ENCODE data around the gene RAD50. TPM values are rescaled to one million over a fixed set of nuclear protein-coding genes. Genes with fewer than 3 reads are reported as not detected.
A peak's percentile ranks its signal among the peaks of the same experiment; 100 is the strongest.

Gene RAD50
- total RNA-seq, 2 donors from 2014 or later: 20.2 to 37.0 TPM

GRCh38 chr5:132526290-132526973 is 30.3 kb upstream of the RAD50 start:
- Histone ChIP-seq H3K9me3 (no peaks in the 10 kb centered on the region), H3K27ac (no peak overlapping the region), H3K4me3 (no peak overlapping the region), H3K36me3 (no peaks in the 10 kb centered on the region), H3K27me3 (replicated peaks; ENCODE audit: insufficient read depth) (no peaks in the 10 kb centered on the region), H3K4me1 (replicated peaks) (no peaks in the 10 kb centered on the region)
- intact Hi-C loops (cut with DNase I): loop anchor here (10.0 kb wide), 1 partner anchor 298 kb away; no protein-coding TSS in a partner anchor
- WGBS: 39% methylated on average over 11 of the region's 11 CpGs
- peak; percentile 31 for DNase-seq (ENCODE audit: low spot score)
- no peak for TF ChIP-seq POLR2A (IDR thresholded peaks at IDR 0.05)
- no peak for TF ChIP-seq POLR2AphosphoS5 (IDR thresholded peaks at IDR 0.05)
- peak; percentile 69 to 85 (median 72) for TF ChIP-seq CTCF (IDR thresholded peaks at IDR 0.05)

DNA sequence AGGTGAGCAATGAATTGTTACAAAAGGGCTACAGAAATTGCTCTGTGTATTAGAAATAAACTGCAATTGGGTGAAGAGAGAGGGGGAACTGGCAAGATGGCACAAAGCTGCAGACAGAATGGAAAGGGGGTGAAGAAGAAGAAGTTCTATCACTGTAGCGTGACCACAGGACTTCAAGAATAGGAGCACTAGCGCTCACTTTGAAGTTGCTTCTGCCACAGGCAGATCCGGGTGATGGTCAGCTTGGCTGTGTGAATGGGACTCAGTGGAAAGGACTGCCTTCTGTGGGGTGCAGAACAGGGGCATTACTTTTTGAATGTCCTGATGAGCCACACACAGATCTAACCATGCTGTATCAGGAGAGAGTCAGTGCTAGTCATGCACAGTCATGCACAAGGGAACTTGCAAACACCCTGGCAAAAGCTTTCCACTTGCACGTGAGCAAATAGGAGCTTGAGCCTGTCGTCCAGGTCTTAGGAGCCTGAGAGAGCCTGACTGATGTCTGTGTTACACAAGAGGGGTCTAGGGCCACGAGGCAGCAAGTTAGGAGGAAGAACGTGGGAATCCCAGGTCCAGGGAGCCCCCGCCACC is 29.7 kb upstream of the RAD50 start:
- DNase-seq (ENCODE audit: low spot score): no peak
- Histone ChIP-seq H3K27me3 (replicated peaks; ENCODE audit: insufficient read depth) (no peaks in the 10 kb centered on the region), H3K4me3 (no peak overlapping the region), H3K4me1 (replicated peaks) (no peaks in the 10 kb centered on the region), H3K9me3 (no peaks in the 10 kb centered on the region), H3K36me3 (no peaks in the 10 kb centered on the region), H3K27ac (no peak overlapping the region)
- WGBS: 63% methylated on average over 8 of the region's 8 CpGs
- no peak for TF ChIP-seq POLR2A (IDR thresholded peaks at IDR 0.05)
- TF ChIP-seq CTCF (IDR thresholded peaks at IDR 0.05): peak in 1 of 4 experiments; percentile 6
- no peak for TF ChIP-seq POLR2AphosphoS5 (IDR thresholded peaks at IDR 0.05)
- intact Hi-C loops (cut with DNase I): loop anchor here (10.0 kb wide), 1 partner anchor 298 kb away; no protein-coding TSS in a partner anchor

- no peaks in the 10 kb centered on the region for H3K4me1 ChIP-seq (replicated peaks)
- 88% methylated on average over 2 of the region's 2 CpGs for WGBS
- H3K9me3 ChIP-seq: no peaks in the 10 kb centered on the region
- H3K27ac ChIP-seq: no peak overlapping the region
- no peak for TF ChIP-seq CTCF (IDR thresholded peaks at IDR 0.05)
- TF ChIP-seq POLR2A (IDR thresholded peaks at IDR 0.05): no peak
- no peak for TF ChIP-seq POLR2AphosphoS5 (IDR thresholded peaks at IDR 0.05)
- DNase-seq (ENCODE audit: low spot score): no peak
- no peaks in the 10 kb centered on the region for H3K27me3 ChIP-seq (replicated peaks; ENCODE audit: insufficient read depth)
- H3K36me3 ChIP-seq: no peaks in the 10 kb centered on the region
- no peak overlapping the region for H3K4me3 ChIP-seq
- intact Hi-C loops (cut with DNase I): loop anchor here (10.0 kb wide), 1 partner anchor 297 kb away; no protein-coding TSS in a partner anchor
Measured at GRCh38 chr5:132528021-132528420, 28.8 kb upstream of the RAD50 start.

- WGBS: 88% methylated on average over 6 of the region's 6 CpGs
- no peak for DNase-seq (ENCODE audit: low spot score)
- H3K9me3 ChIP-seq: no peaks in the 10 kb centered on the region
- no peaks in the 10 kb centered on the region for H3K36me3 ChIP-seq
- no peaks in the 10 kb centered on the region for H3K4me1 ChIP-seq (replicated peaks)
- H3K27me3 ChIP-seq (replicated peaks; ENCODE audit: insufficient read depth): no peaks in the 10 kb centered on the region
- H3K27ac ChIP-seq: no peak overlapping the region
- no peak overlapping the region for H3K4me3 ChIP-seq
- intact Hi-C loops (cut with DNase I): loop anchor here (10.0 kb wide), 1 partner anchor 296 kb away; no protein-coding TSS in a partner anchor
- TF ChIP-seq POLR2AphosphoS5 (IDR thresholded peaks at IDR 0.05) (no peak), POLR2A (IDR thresholded peaks at IDR 0.05) (no peak), CTCF (IDR thresholded peaks at IDR 0.05) (no peak)
Measured at GRCh38 chr5:132528866-132529634, 27.7 kb upstream of the RAD50 start.
